Transverse colon (tissue), 4 donors: Measurements from ENCODE around the gene TESK2.

Experiments
- POLR2AphosphoS5 ChIP-seq, 3 donors: sonication (generic); formaldehyde crosslinking; IDR thresholded peaks; one replicate each; pipeline ENCODE4 v1.6.1; 2016; ENCODE audit warnings: antibody characterized with exemption in 3 of 3
- TF ChIP-seq, protein P1 (sequence below), 5 experiments: fragments of 200-600 bp in 3 of 5; fragments of 450-650 bp in 2 of 5; sonication (generic) in 3 of 5; IDR thresholded peaks; 1 replicate in 2 of 5; 2 replicates in 3 of 5; pipeline ENCODE4 v1.5.1; 2016 to 2017; ENCODE audit warnings: antibody characterized with exemption in 5 of 5, inconsistent platforms in 3 of 5, mild to moderate bottlenecking in 2 of 5, moderate library complexity in 1 of 5

GRCh38 chr1:45337630-45338325 is 153.2 kb downstream of the TESK2 start:
- no peak for TF ChIP-seq POLR2AphosphoS5 (IDR thresholded peaks at IDR 0.05)
- TF ChIP-seq, protein P1, sequence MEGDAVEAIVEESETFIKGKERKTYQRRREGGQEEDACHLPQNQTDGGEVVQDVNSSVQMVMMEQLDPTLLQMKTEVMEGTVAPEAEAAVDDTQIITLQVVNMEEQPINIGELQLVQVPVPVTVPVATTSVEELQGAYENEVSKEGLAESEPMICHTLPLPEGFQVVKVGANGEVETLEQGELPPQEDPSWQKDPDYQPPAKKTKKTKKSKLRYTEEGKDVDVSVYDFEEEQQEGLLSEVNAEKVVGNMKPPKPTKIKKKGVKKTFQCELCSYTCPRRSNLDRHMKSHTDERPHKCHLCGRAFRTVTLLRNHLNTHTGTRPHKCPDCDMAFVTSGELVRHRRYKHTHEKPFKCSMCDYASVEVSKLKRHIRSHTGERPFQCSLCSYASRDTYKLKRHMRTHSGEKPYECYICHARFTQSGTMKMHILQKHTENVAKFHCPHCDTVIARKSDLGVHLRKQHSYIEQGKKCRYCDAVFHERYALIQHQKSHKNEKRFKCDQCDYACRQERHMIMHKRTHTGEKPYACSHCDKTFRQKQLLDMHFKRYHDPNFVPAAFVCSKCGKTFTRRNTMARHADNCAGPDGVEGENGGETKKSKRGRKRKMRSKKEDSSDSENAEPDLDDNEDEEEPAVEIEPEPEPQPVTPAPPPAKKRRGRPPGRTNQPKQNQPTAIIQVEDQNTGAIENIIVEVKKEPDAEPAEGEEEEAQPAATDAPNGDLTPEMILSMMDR (IDR thresholded peaks at IDR 0.05): no peak
